Measurements from ENCODE around the gene CNST. TPM values are rescaled to one million over a fixed set of nuclear protein-coding genes. Genes with fewer than 3 reads are reported as not detected.
"Not testable (repeated sequence)": the region's sequence is repeated elsewhere in the genome, so short reads cannot be mapped to it uniquely, and the experiment has no call there.

The CNST gene
- total RNA-seq, 1 experiment from 2014 or later: 19.8 TPM

- Mint-ChIP-seq H3K27ac (0 out of 7 replicates have a peak overlapping the region, but pooled peaks of 1 of the 3 experiments have one; percentile 35), H3K4me1 (peaks cover 4 to 8% of the 10 kb centered on the region in 2 experiments; a peak in 2 of 4 replicates), H3K9me3 (peaks cover 30 to 33% of the 10 kb centered on the region in 2 experiments), H3K27me3 (ENCODE audit: low read depth) (peaks cover 7% of the 10 kb centered on the region), H3K36me3 (ENCODE audit: insufficient read depth in 1 of 3, low read depth in 3 of 3) (peaks cover 6 to 11% (median 7%) of the 10 kb centered on the region in 3 experiments; a peak in 6 of 7 replicates), H3K4me3 (no peak overlapping the region)
- Histone ChIP-seq H2AFZ (ENCODE audit: low read length) (no peak overlapping the region), H3K18ac (ENCODE audit: insufficient read length, low read depth, low read length) (no peak overlapping the region), H4K20me1 (ENCODE audit: control insufficient read depth, insufficient read depth, insufficient read length) (no peaks in the 10 kb centered on the region), H3K56ac (ENCODE audit: insufficient read length, low read depth, low read length) (no peak overlapping the region), H3K23ac (ENCODE audit: insufficient read length, low read depth, low read length) (no peak overlapping the region), H3K9me3 (ENCODE audit: control insufficient read depth, low read depth, low read length) (no peaks in the 10 kb centered on the region), H3K79me1 (ENCODE audit: insufficient read depth, low read depth, low read length, poor library complexity, severe bottlenecking) (no peaks in the 10 kb centered on the region), H3K4ac (ENCODE audit: low read depth, low read length) (no peak overlapping the region), H3K27ac (ENCODE audit: insufficient read length, low read depth, low read length) (no peak overlapping the region), H2BK12ac (ENCODE audit: insufficient read length, low read depth, low read length) (no peak overlapping the region), H3K9ac (ENCODE audit: extremely low read depth, insufficient read length, low read length) (no peak overlapping the region), H2AK5ac (ENCODE audit: insufficient read length, low read length) (no peak overlapping the region), H4K5ac (ENCODE audit: insufficient read length, low read depth, low read length) (no peak overlapping the region), H3K23me2 (ENCODE audit: insufficient read length, low read depth, low read length, poor library complexity, severe bottlenecking) (no peaks in the 10 kb centered on the region), H2BK5ac (ENCODE audit: insufficient read length, low read length) (no peak overlapping the region), H3K14ac (ENCODE audit: insufficient read depth, low read length) (no peak overlapping the region), H2BK15ac (ENCODE audit: low read depth, low read length) (no peak overlapping the region), H3K27me3 (ENCODE audit: insufficient read depth, low read length) (no peaks in the 10 kb centered on the region), H3T11ph (ENCODE audit: low read length) (no peak overlapping the region), H4K91ac (ENCODE audit: insufficient read length, low read depth, low read length) (no peak overlapping the region), H2BK20ac (ENCODE audit: low read depth, low read length, poor library complexity, severe bottlenecking) (no peak overlapping the region), H2BK120ac (ENCODE audit: low read depth, low read length, poor library complexity, severe bottlenecking) (no peak overlapping the region), H4K8ac (replicated peaks; ENCODE audit: insufficient read length, low read depth, low read length) (no peak overlapping the region), H3K4me1 (ENCODE audit: insufficient read depth, low read length) (no peaks in the 10 kb centered on the region), H3K79me2 (ENCODE audit: insufficient read depth, low read length) (no peaks in the 10 kb centered on the region), H3K4me2 (ENCODE audit: insufficient read depth, insufficient read length, low read length) (no peak overlapping the region)
- no peak for TF ChIP-seq CTCF (conservative IDR thresholded peaks at IDR 0.05)
- WGBS (ENCODE audit: extremely low coverage, insufficient read length, low lambda C conversion rate): no CpG with 5 or more reads among the region's 15 CpGs
- no peak for DNase-seq
Measured at GRCh38 chr1:246691622-246692495, 125.6 kb downstream of the CNST start.

GRCh38 chr1:246694213-246694895 lies 128.1 kb downstream of the CNST start:
- H3T11ph ChIP-seq (ENCODE audit: low read length): not testable (repeated sequence)
- WGBS (ENCODE audit: extremely low coverage, insufficient read length, low lambda C conversion rate): no CpG with 5 or more reads among the region's 10 CpGs

More at GRCh38 chr1:246694213-246694895, 128.1 kb downstream of the CNST start:
- Mint-ChIP-seq H3K9me3 (peaks cover 30 to 33% of the 10 kb centered on the region in 2 experiments), H3K27me3 (ENCODE audit: low read depth) (peaks cover 15% of the 10 kb centered on the region), H3K36me3 (ENCODE audit: insufficient read depth in 1 of 3, low read depth in 3 of 3) (peaks cover 6 to 11% (median 7%) of the 10 kb centered on the region in 3 experiments; a peak in 6 of 7 replicates), H3K4me1 (peaks cover 4 to 12% of the 10 kb centered on the region in 2 experiments; a peak in 3 of 4 replicates), H3K27ac (peak overlapping the region in 1 of 3 experiments; percentile 36; a peak in 1 of 7 replicates)
- not testable (repeated sequence) for H2BK5ac ChIP-seq (ENCODE audit: insufficient read length, low read length); H2BK15ac ChIP-seq (ENCODE audit: low read depth, low read length); H2BK20ac ChIP-seq (ENCODE audit: low read depth, low read length, poor library complexity, severe bottlenecking); H3K4ac ChIP-seq (ENCODE audit: low read depth, low read length); H2AK5ac ChIP-seq (ENCODE audit: insufficient read length, low read length); H4K91ac ChIP-seq (ENCODE audit: insufficient read length, low read depth, low read length); H3K23me2 ChIP-seq (ENCODE audit: insufficient read length, low read depth, low read length, poor library complexity, severe bottlenecking); H4K5ac ChIP-seq (ENCODE audit: insufficient read length, low read depth, low read length); H4K8ac ChIP-seq (replicated peaks; ENCODE audit: insufficient read length, low read depth, low read length); H3K9ac ChIP-seq (ENCODE audit: extremely low read depth, insufficient read length, low read length); DNase-seq; H3K18ac ChIP-seq (ENCODE audit: insufficient read length, low read depth, low read length); H3K14ac ChIP-seq (ENCODE audit: insufficient read depth, low read length); H3K56ac ChIP-seq (ENCODE audit: insufficient read length, low read depth, low read length); H2AFZ ChIP-seq (ENCODE audit: low read length); H3K79me2 ChIP-seq (ENCODE audit: insufficient read depth, low read length); H3K27ac ChIP-seq (ENCODE audit: insufficient read length, low read depth, low read length); H2BK12ac ChIP-seq (ENCODE audit: insufficient read length, low read depth, low read length); H3K9me3 ChIP-seq (ENCODE audit: control insufficient read depth, low read depth, low read length); H2BK120ac ChIP-seq (ENCODE audit: low read depth, low read length, poor library complexity, severe bottlenecking); H3K4me2 ChIP-seq (ENCODE audit: insufficient read depth, insufficient read length, low read length); H3K4me3 Mint-ChIP-seq; H4K20me1 ChIP-seq (ENCODE audit: control insufficient read depth, insufficient read depth, insufficient read length); H3K79me1 ChIP-seq (ENCODE audit: insufficient read depth, low read depth, low read length, poor library complexity, severe bottlenecking); H3K27me3 ChIP-seq (ENCODE audit: insufficient read depth, low read length); H3K4me1 ChIP-seq (ENCODE audit: insufficient read depth, low read length); H3K23ac ChIP-seq (ENCODE audit: insufficient read length, low read depth, low read length)
